SK-N-SH (cell line): Measurements from ENCODE around the gene STARD8. TPM values are rescaled to one million over a fixed set of nuclear protein-coding genes. Genes with fewer than 3 reads are reported as not detected.

Source experiments
- CTCF ChIA-PET: fragments of 300-600, 350-600 bp; formaldehyde crosslinking; extraction: SDS; loops from one replicate; lab custom pipeline; 2021; lab: Yijun Ruan, JAX
- POLR2A ChIA-PET: fragments of 350-600 bp; sonication (Branson Sonifier 250); formaldehyde crosslinking; extraction: SDS; loops from one replicate; lab custom pipeline; 2020; ENCODE audit warnings: antibody characterized with exemption, inconsistent platforms; lab: Yijun Ruan, JAX
- DNase-seq: peaks from one replicate; pipeline ENCODE4 v3.0.0; 2012
- H2AFZ ChIP-seq: fragments of 200-600 bp; sonication (generic); 2 replicates; pipeline ENCODE4 v1.8.1; 2016; ENCODE audit warnings: antibody characterized with exemption, mild to moderate bottlenecking, low read depth
- H3F3A ChIP-seq: fragments of 200-600 bp; sonication (generic); replicated peaks from 2 replicates; pipeline ENCODE3; 2016; ENCODE audit warnings: antibody characterized with exemption, mild to moderate bottlenecking; ENCODE audit not compliant: insufficient read depth
- H3K27ac ChIP-seq, 2 experiments: fragments of 200-500 bp in 1 of 2; fragments of 200-600 bp in 1 of 2; sonication (Bioruptor generic) in 1 of 2; sonication (generic), shearing (Covaris generic) in 1 of 2; 2 replicates each; pipeline versions ENCODE4 v1.5.1 to v1.6.1; 2014 to 2016; ENCODE audit warnings: low read depth in 2 of 2, inconsistent platforms in 1 of 2, low read length in 1 of 2, mild to moderate bottlenecking in 1 of 2, mixed read lengths in 1 of 2
- H3K27me3 ChIP-seq: fragments of 200-600 bp; sonication (generic), shearing (Covaris generic); 2 replicates; pipeline ENCODE4 v1.6.1; 2016; ENCODE audit warnings: mixed run types; ENCODE audit not compliant: insufficient read depth
- H3K36me3 ChIP-seq, 2 experiments: fragments of 200-500 bp in 1 of 2; fragments of 200-600 bp in 1 of 2; sonication (Bioruptor generic) in 1 of 2; sonication (generic) in 1 of 2; replicated peaks in 1 of 2; 2 replicates each; pipeline versions ENCODE3 to v1.5.1; 2014 to 2016; ENCODE audit warnings: low read length in 1 of 2, mild to moderate bottlenecking in 1 of 2; ENCODE audit not compliant: insufficient read depth in 2 of 2, control insufficient read depth in 1 of 2
- H3K4me1 ChIP-seq, 2 experiments: fragments of 200-500 bp in 1 of 2; fragments of 200-600 bp in 1 of 2; sonication (Bioruptor generic) in 1 of 2; sonication (generic), shearing (Covaris generic) in 1 of 2; 2 replicates each; pipeline versions ENCODE4 v1.5.1 to v1.6.1; 2014 to 2016; ENCODE audit warnings: low read depth in 1 of 2, low read length in 1 of 2, mixed run types in 1 of 2; ENCODE audit not compliant: insufficient read depth in 2 of 2, control insufficient read depth in 1 of 2
- H3K4me2 ChIP-seq: fragments of 200-600 bp; sonication (generic), shearing (Covaris generic); 2 replicates; pipeline ENCODE4 v1.6.1; 2017; ENCODE audit warnings: mixed run types
- H3K4me3 ChIP-seq, 2 experiments: fragments of 200-500 bp in 1 of 2; fragments of 200-600 bp in 1 of 2; sonication (Bioruptor generic) in 1 of 2; sonication (generic), shearing (Covaris generic) in 1 of 2; 2 replicates each; pipeline versions ENCODE4 v1.5.1 to v1.8.1; 2014 to 2016; ENCODE audit warnings: low read depth in 2 of 2, inconsistent platforms in 1 of 2, low read length in 1 of 2, mild to moderate bottlenecking in 1 of 2, mixed read lengths in 1 of 2, moderate library complexity in 1 of 2
- H3K79me2 ChIP-seq: fragments of 200-600 bp; sonication (generic); 2 replicates; pipeline ENCODE4 v1.8.1; 2017; ENCODE audit warnings: mild to moderate bottlenecking; ENCODE audit not compliant: insufficient read depth
- H3K9ac ChIP-seq: fragments of 200-600 bp; sonication (generic); 2 replicates; pipeline ENCODE4 v1.6.1; 2017; ENCODE audit warnings: mixed run types
- H3K9me2 ChIP-seq: fragments of 200-600 bp; sonication (generic); 2 replicates; pipeline ENCODE4 v1.6.1; 2017; ENCODE audit warnings: mixed run types
- H3K9me3 ChIP-seq: fragments of 200-600 bp; sonication (generic); 2 replicates; pipeline ENCODE4 v1.6.1; 2017; ENCODE audit warnings: mixed run types, mild to moderate bottlenecking, moderate library complexity
- H4K20me1 ChIP-seq: fragments of 200-600 bp; sonication (generic); 2 replicates; pipeline ENCODE4 v1.6.1; 2017; ENCODE audit warnings: mild to moderate bottlenecking, mixed run types; ENCODE audit not compliant: insufficient read depth
- CHD2 ChIP-seq: fragments of 150-350 bp; IDR thresholded peaks from 2 replicates; pipeline ENCODE4 v1.6.1; 2018; ENCODE audit warnings: low read length; ENCODE audit not compliant: partially characterized antibody
- ELF1 ChIP-seq: IDR thresholded peaks from 2 replicates; pipeline ENCODE4 v1.4.0; 2012
- EP300 ChIP-seq, 2 experiments: IDR thresholded peaks; 2 replicates each; pipeline versions ENCODE4 v1.4.0 to v1.6.1; 2012; ENCODE audit warnings: borderline replicate concordance in 1 of 2, low read depth in 1 of 2, low read length in 1 of 2
- FOSL2 ChIP-seq: IDR thresholded peaks from 2 replicates; pipeline ENCODE4 v1.4.0; 2012; ENCODE audit warnings: low read depth, mild to moderate bottlenecking, moderate library complexity, borderline replicate concordance
- FOXJ3 ChIP-seq: sonication (generic); formaldehyde crosslinking; IDR thresholded peaks from 2 replicates; pipeline ENCODE4 v1.5.1; 2020; ENCODE audit warnings: mild to moderate bottlenecking, missing genetic modification reagents
- FOXM1 ChIP-seq: IDR thresholded peaks from 2 replicates; pipeline ENCODE4 v1.4.0; 2012; ENCODE audit warnings: low read depth, mild to moderate bottlenecking
- GABPA ChIP-seq: IDR thresholded peaks from 2 replicates; pipeline ENCODE4 v1.4.0; 2012; ENCODE audit warnings: low read depth, mild to moderate bottlenecking
- GATA2 ChIP-seq: sonication (generic); formaldehyde crosslinking; IDR thresholded peaks from 2 replicates; pipeline ENCODE4 v1.5.0; 2020; ENCODE audit warnings: mild to moderate bottlenecking, missing genetic modification reagents
- MXI1 ChIP-seq: IDR thresholded peaks from 2 replicates; pipeline ENCODE4 v1.6.1; 2012; ENCODE audit warnings: mild to moderate bottlenecking, low read depth, low read length, improper control_type of control experiment
- NFIC ChIP-seq: IDR thresholded peaks from 2 replicates; pipeline ENCODE4 v1.4.0; 2012; ENCODE audit warnings: borderline replicate concordance
- PBX3 ChIP-seq: IDR thresholded peaks from 2 replicates; pipeline ENCODE4; 2012
- POLR2AphosphoS5 ChIP-seq: IDR thresholded peaks from 2 replicates; pipeline ENCODE4 v1.6.1; 2012; ENCODE audit warnings: low read depth, low read length
- RFX5 ChIP-seq: IDR thresholded peaks from 2 replicates; pipeline ENCODE4 v1.6.1; 2012; ENCODE audit warnings: mild to moderate bottlenecking, improper control_type of control experiment, low read length
- RXRA ChIP-seq: IDR thresholded peaks from 2 replicates; pipeline ENCODE4 v1.4.0; 2012; ENCODE audit warnings: low read depth, mild to moderate bottlenecking, borderline replicate concordance
- TAF1 ChIP-seq: IDR thresholded peaks from 2 replicates; pipeline ENCODE4 v1.6.1; 2012; ENCODE audit warnings: low read depth, mild to moderate bottlenecking, low read length, moderate library complexity, borderline replicate concordance
- TCF12 ChIP-seq: IDR thresholded peaks from 2 replicates; pipeline ENCODE4 v1.4.0; 2012
- YY1 ChIP-seq: IDR thresholded peaks from 2 replicates; pipeline ENCODE4 v1.4.0; 2012; ENCODE audit warnings: low read depth, mild to moderate bottlenecking
- WGBS: methylation state at CpG from one replicate; pipeline ENCODE4 v1.1.6; 2017; ENCODE audit warnings: low lambda C conversion rate; 5-methylcytosine and 5-hydroxymethylcytosine counted together
- polyA plus RNA-seq, 3 experiments: library from polyadenylated mRNA; depleted of rRNA; stranded (reverse); fragments of >200 nt; gene quantifications; 2 replicates each; pipeline ENCODE4 v1.2.3, GENCODE V29; 2012
- TF ChIP-seq, protein P1 (sequence below): fragments of 150-350 bp; IDR thresholded peaks from 2 replicates; pipeline ENCODE4 v1.6.1; 2016; ENCODE audit warnings: mild to moderate bottlenecking, low read depth, low read length

STARD8 gene
- polyA plus RNA-seq, 1 of the 3 experiments (the other 2 are of a cell fraction): 2.6 TPM

GRCh38 chrX:68721991-68722860, 74.8 kb downstream of the STARD8 start:
- Histone ChIP-seq H3K9ac (no peak overlapping the region), H3K4me3 (no peak overlapping the region), H3K36me3 (no peaks in the 10 kb centered on the region), H3K9me3 (no peaks in the 10 kb centered on the region), H4K20me1 (no peaks in the 10 kb centered on the region), H2AFZ (no peak overlapping the region), H3K4me2 (no peak overlapping the region), H3K9me2 (no peaks in the 10 kb centered on the region), H3K27ac (no peak overlapping the region), H3F3A (no peaks in the 10 kb centered on the region), H3K79me2 (no peaks in the 10 kb centered on the region), H3K4me1 (no peaks in the 10 kb centered on the region; a peak in 1 of 4 replicates), H3K27me3 (no peaks in the 10 kb centered on the region)
- no peak for DNase-seq
- ChIA-PET POLR2A (no interaction called here), CTCF (interaction anchor here (0.9 to 3.1 kb wide), 3 partner anchors 11 to 87 kb away, joined by 3 to 12 read pairs (median 3); no protein-coding TSS in a partner anchor)
- WGBS: 55% methylated on average over 11 of the region's 16 CpGs
- TF ChIP-seq RXRA (no peak), NFIC (no peak), CHD2 (no peak), MXI1 (no peak), POLR2AphosphoS5 (no peak), GABPA (no peak), YY1 (no peak), ELF1 (no peak), FOXJ3 (CRISPR knock-in tag) (no peak), PBX3 (no peak), RFX5 (no peak), EP300 (IDR thresholded peaks at IDR 0.05; ENCODE audit: borderline replicate concordance in 1 of 2, low read depth in 1 of 2, low read length in 1 of 2) (no peak), GATA2 (CRISPR knock-in tag) (no peak), FOSL2 (no peak), FOXM1 (no peak), TCF12 (no peak), TAF1 (no peak)
- TF ChIP-seq, protein P1, sequence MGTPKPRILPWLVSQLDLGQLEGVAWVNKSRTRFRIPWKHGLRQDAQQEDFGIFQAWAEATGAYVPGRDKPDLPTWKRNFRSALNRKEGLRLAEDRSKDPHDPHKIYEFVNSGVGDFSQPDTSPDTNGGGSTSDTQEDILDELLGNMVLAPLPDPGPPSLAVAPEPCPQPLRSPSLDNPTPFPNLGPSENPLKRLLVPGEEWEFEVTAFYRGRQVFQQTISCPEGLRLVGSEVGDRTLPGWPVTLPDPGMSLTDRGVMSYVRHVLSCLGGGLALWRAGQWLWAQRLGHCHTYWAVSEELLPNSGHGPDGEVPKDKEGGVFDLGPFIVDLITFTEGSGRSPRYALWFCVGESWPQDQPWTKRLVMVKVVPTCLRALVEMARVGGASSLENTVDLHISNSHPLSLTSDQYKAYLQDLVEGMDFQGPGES: no peak
